ENCODE data around the gene MB21D2. TPM values are rescaled to one million over a fixed set of nuclear protein-coding genes. Genes with fewer than 3 reads are reported as not detected.

The MB21D2 gene
- total RNA-seq, 1 donor from 2014 or later, result 15.1 TPM

- H3K4me3 ChIP-seq, result no peak overlapping the region
- no peaks in the 10 kb centered on the region for H4K20me1 ChIP-seq (ENCODE audit: low read depth)
- no peaks in the 10 kb centered on the region for H3K9me3 Mint-ChIP-seq
- H3K27me3 Mint-ChIP-seq (ENCODE audit: insufficient read depth, low read depth), result peaks cover 3% of the 10 kb centered on the region
- H3K79me2 ChIP-seq (ENCODE audit: low read depth), result peaks cover 8% of the 10 kb centered on the region
- H3K27me3 ChIP-seq, result no peaks in the 10 kb centered on the region
- no peaks in the 10 kb centered on the region for H3K36me3 Mint-ChIP-seq
- H3K4me1 ChIP-seq, result peaks cover 20% of the 10 kb centered on the region
- no peak overlapping the region for H3K4me3 Mint-ChIP-seq
- H3K27ac Mint-ChIP-seq, result peak overlapping the region; percentile 96
- peaks cover 9% of the 10 kb centered on the region for H3F3A ChIP-seq (ENCODE audit: low read depth)
- DNase-seq (ENCODE audit: low spot score), result peak; percentile 57
- peaks cover 20% of the 10 kb centered on the region for H3K4me1 Mint-ChIP-seq
- H3K27ac ChIP-seq, result no peak overlapping the region
- no peaks in the 10 kb centered on the region for H3K9me3 ChIP-seq (ENCODE audit: low read depth)
- H2AFZ ChIP-seq (replicated peaks), result no peak overlapping the region
- H3K9ac ChIP-seq, result no peak overlapping the region
- peak overlapping the region; percentile 7 for H3K4me2 ChIP-seq
- H3K36me3 ChIP-seq, result no peaks in the 10 kb centered on the region
- TF ChIP-seq EZH2phosphoT487 (IDR thresholded peaks at IDR 0.05), result no peak
- no peak for TF ChIP-seq CTCF (IDR thresholded peaks at IDR 0.05)
- TF ChIP-seq EZH2 (IDR thresholded peaks at IDR 0.05), result no peak
These were observed 38.2 kb downstream of the MB21D2 start for GRCh38 chr3:192879346-192880031.

DNA sequence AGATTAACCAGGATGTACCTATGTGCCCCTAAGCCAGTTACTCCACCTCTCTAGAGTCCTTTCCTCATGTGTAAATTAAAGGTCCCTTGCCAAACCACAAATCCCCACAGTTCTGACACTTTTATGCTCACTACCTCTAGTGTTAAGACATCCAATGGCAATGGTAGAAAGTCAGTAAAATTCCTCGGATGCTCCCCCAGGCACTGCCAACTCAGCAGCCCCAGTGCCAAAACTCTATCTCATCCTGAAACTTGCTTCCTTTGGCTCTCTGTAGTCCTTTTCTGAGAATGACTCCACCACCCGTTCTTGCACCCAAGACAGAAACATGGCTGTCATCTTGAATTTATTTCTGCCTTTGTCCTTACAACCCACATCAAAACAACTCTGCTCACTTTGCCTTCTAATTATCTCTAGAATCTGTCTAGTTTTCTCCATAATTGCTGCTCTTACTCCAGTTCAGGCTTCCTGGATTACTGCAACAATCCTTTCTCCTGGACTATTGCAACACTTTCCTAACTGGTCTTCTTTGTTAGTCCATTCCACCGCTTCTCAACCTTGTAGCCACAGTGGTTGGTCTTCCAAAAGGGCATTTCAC is 41.6 kb downstream of the MB21D2 start:
- H3K4me1 Mint-ChIP-seq, result peaks cover 20% of the 10 kb centered on the region
- no peaks in the 10 kb centered on the region for H3K36me3 ChIP-seq
- H3K9me3 ChIP-seq (ENCODE audit: low read depth), result no peaks in the 10 kb centered on the region
- no peak overlapping the region for H3K4me3 Mint-ChIP-seq
- H3K27me3 Mint-ChIP-seq (ENCODE audit: insufficient read depth, low read depth), result peaks cover 2% of the 10 kb centered on the region
- no peaks in the 10 kb centered on the region for H4K20me1 ChIP-seq (ENCODE audit: low read depth)
- no peak overlapping the region for H3K27ac ChIP-seq
- H3K9ac ChIP-seq, result no peak overlapping the region
- H3K4me3 ChIP-seq, result no peak overlapping the region
- DNase-seq (ENCODE audit: low spot score), result no peak
- H3K4me1 ChIP-seq, result peaks cover 13% of the 10 kb centered on the region
- H3K4me2 ChIP-seq, result no peak overlapping the region
- H2AFZ ChIP-seq (replicated peaks), result no peak overlapping the region
- H3F3A ChIP-seq (ENCODE audit: low read depth), result peaks cover 9% of the 10 kb centered on the region
- no peak for TF ChIP-seq EZH2 (IDR thresholded peaks at IDR 0.05)
- TF ChIP-seq EZH2phosphoT487 (IDR thresholded peaks at IDR 0.05), result no peak
- TF ChIP-seq CTCF (IDR thresholded peaks at IDR 0.05), result no peak
- H3K36me3 Mint-ChIP-seq, result no peaks in the 10 kb centered on the region
- H3K27ac Mint-ChIP-seq, result no peak overlapping the region
- peaks cover 4% of the 10 kb centered on the region for H3K79me2 ChIP-seq (ENCODE audit: low read depth)
- no peaks in the 10 kb centered on the region for H3K27me3 ChIP-seq
- H3K9me3 Mint-ChIP-seq, result peaks cover 7% of the 10 kb centered on the region

DNA sequence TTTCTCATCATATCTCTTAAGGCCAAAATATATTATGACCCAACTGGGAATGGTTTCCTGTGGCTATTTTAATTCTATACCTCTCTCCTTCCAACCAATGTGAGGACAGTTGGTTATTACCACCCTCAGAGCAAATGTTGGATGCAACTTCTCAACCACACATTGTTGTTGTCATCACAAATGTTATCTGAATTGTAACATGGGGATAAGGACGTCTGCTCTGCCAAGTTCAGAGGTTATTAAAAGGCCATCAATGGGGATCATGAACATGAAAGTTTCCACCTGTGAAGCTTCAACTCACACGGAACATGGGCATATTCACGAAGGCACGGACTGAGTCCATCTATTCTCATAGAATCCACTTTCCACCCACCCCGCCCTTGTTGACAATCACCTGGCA is 46.8 kb downstream of the MB21D2 start:
- H3K4me1 ChIP-seq, result peaks cover 10% of the 10 kb centered on the region
- no peak overlapping the region for H3K9ac ChIP-seq
- Mint-ChIP-seq H3K9me3 (peaks cover 7% of the 10 kb centered on the region), H3K27me3 (ENCODE audit: insufficient read depth, low read depth) (peaks cover 2% of the 10 kb centered on the region), H3K4me1 (peaks cover 32% of the 10 kb centered on the region), H3K27ac (no peak overlapping the region), H3K4me3 (no peak overlapping the region), H3K36me3 (no peaks in the 10 kb centered on the region)
- H3K4me2 ChIP-seq, result no peak overlapping the region
- peaks cover 13% of the 10 kb centered on the region for H3K79me2 ChIP-seq (ENCODE audit: low read depth)
- no peak overlapping the region for H3K4me3 ChIP-seq
- H3F3A ChIP-seq (ENCODE audit: low read depth), result no peaks in the 10 kb centered on the region
- H3K27ac ChIP-seq, result no peak overlapping the region
- H2AFZ ChIP-seq (replicated peaks), result no peak overlapping the region
- H3K27me3 ChIP-seq, result no peaks in the 10 kb centered on the region
- H3K9me3 ChIP-seq (ENCODE audit: low read depth), result no peaks in the 10 kb centered on the region
- H4K20me1 ChIP-seq (ENCODE audit: low read depth), result peaks cover 9% of the 10 kb centered on the region
- no peaks in the 10 kb centered on the region for H3K36me3 ChIP-seq
- DNase-seq (ENCODE audit: low spot score), result no peak
- no peak for TF ChIP-seq EZH2 (IDR thresholded peaks at IDR 0.05)
- no peak for TF ChIP-seq CTCF (IDR thresholded peaks at IDR 0.05)
- TF ChIP-seq EZH2phosphoT487 (IDR thresholded peaks at IDR 0.05), result no peak
